WI38 (cell line): Measurements from ENCODE around the gene CTNND2.

Source experiments
- H3K4me3 ChIP-seq: 2 replicates; pipeline ENCODE4 v1.5.1; 2011; ENCODE audit warnings: low read depth, mild to moderate bottlenecking, control low read depth, low read length
- CTCF ChIP-seq: IDR thresholded peaks from 2 replicates; pipeline ENCODE4 v1.5.1; 2012; ENCODE audit warnings: low read depth, mild to moderate bottlenecking, control low read depth, low read length

CTNND2 gene

GRCh38 chr5:11658376-11658775, 245.9 kb downstream of the CTNND2 start:
- no peak for TF ChIP-seq CTCF
- no peak overlapping the region for H3K4me3 ChIP-seq

- H3K4me3 ChIP-seq, result no peak overlapping the region
- no peak for TF ChIP-seq CTCF
Observed at GRCh38 chr5:11656916-11657315, 247.3 kb downstream of the CTNND2 start.

- H3K4me3 ChIP-seq, result no peak overlapping the region
- TF ChIP-seq CTCF, result no peak
Observed at GRCh38 chr5:11655681-11656080, 248.6 kb downstream of the CTNND2 start.

GRCh38 chr5:11650936-11651335, 253.3 kb downstream of the CTNND2 start:
- H3K4me3 ChIP-seq, result no peak overlapping the region
- TF ChIP-seq CTCF, result no peak

GRCh38 chr5:11646141-11646540, 258.1 kb downstream of the CTNND2 start:
- H3K4me3 ChIP-seq, result no peak overlapping the region
- TF ChIP-seq CTCF, result no peak

- no peak for TF ChIP-seq CTCF
- H3K4me3 ChIP-seq, result no peak overlapping the region
Observed at GRCh38 chr5:11642438-11642837, 261.8 kb downstream of the CTNND2 start.

- no peak for TF ChIP-seq CTCF
- H3K4me3 ChIP-seq, result no peak overlapping the region
Observed at GRCh38 chr5:11640158-11640873, 263.9 kb downstream of the CTNND2 start.
